ENCODE measurements around the gene SPHKAP.

DNA sequence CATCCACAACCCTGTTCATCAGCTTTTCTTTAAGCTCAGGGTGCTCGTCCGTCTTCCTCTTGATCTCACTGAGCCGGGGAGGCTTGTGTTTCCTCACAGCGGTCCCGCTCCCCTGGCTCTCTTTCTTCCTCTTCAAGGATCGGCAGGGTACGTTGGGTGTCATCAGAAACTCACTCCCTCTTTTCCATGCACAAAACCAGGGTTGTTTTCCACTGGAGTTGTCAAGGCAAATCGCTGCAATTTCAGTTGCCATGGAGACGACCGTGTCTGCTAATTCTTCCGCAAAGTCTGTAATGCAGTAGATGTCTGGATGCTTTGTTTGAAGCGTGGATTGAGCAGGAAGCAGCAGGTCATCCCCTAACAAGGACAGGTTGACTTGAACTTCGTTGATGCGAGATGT lies 163.7 kb downstream of the SPHKAP start:
- TF ChIP-seq, protein P1, sequence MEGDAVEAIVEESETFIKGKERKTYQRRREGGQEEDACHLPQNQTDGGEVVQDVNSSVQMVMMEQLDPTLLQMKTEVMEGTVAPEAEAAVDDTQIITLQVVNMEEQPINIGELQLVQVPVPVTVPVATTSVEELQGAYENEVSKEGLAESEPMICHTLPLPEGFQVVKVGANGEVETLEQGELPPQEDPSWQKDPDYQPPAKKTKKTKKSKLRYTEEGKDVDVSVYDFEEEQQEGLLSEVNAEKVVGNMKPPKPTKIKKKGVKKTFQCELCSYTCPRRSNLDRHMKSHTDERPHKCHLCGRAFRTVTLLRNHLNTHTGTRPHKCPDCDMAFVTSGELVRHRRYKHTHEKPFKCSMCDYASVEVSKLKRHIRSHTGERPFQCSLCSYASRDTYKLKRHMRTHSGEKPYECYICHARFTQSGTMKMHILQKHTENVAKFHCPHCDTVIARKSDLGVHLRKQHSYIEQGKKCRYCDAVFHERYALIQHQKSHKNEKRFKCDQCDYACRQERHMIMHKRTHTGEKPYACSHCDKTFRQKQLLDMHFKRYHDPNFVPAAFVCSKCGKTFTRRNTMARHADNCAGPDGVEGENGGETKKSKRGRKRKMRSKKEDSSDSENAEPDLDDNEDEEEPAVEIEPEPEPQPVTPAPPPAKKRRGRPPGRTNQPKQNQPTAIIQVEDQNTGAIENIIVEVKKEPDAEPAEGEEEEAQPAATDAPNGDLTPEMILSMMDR (conservative IDR thresholded peaks at IDR 0.05; ENCODE audit: low read depth, low read length): no peak
- TF ChIP-seq BHLHE40 (IDR thresholded peaks at IDR 0.05; ENCODE audit: low read depth, low read length) (no peak), RAD21 (IDR thresholded peaks at IDR 0.05; ENCODE audit: low read length) (no peak), MXI1 (IDR thresholded peaks at IDR 0.05; ENCODE audit: borderline replicate concordance, low read depth, low read length) (no peak), POLR2A (IDR thresholded peaks at IDR 0.05; ENCODE audit: low read depth, low read length) (no peak), CHD1 (IDR thresholded peaks at IDR 0.05; ENCODE audit: low read depth, low read length) (no peak), MAZ (IDR thresholded peaks at IDR 0.05; ENCODE audit: borderline replicate concordance, low read depth, low read length) (no peak), RCOR1 (IDR thresholded peaks at IDR 0.05; ENCODE audit: insufficient replicate concordance, low read length) (no peak), NFE2L2 (IDR thresholded peaks at IDR 0.05; ENCODE audit: low read depth, low read length) (no peak)
- TF ChIP-seq, protein P2, sequence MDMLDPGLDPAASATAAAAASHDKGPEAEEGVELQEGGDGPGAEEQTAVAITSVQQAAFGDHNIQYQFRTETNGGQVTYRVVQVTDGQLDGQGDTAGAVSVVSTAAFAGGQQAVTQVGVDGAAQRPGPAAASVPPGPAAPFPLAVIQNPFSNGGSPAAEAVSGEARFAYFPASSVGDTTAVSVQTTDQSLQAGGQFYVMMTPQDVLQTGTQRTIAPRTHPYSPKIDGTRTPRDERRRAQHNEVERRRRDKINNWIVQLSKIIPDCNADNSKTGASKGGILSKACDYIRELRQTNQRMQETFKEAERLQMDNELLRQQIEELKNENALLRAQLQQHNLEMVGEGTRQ (IDR thresholded peaks at IDR 0.05; ENCODE audit: low read depth, low read length): no peak
- TF ChIP-seq, protein P3, sequence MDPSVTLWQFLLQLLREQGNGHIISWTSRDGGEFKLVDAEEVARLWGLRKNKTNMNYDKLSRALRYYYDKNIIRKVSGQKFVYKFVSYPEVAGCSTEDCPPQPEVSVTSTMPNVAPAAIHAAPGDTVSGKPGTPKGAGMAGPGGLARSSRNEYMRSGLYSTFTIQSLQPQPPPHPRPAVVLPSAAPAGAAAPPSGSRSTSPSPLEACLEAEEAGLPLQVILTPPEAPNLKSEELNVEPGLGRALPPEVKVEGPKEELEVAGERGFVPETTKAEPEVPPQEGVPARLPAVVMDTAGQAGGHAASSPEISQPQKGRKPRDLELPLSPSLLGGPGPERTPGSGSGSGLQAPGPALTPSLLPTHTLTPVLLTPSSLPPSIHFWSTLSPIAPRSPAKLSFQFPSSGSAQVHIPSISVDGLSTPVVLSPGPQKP (IDR thresholded peaks at IDR 0.05; ENCODE audit: borderline replicate concordance, low read depth, low read length): no peak

Data from IMR-90 (cell line).